SIG-M5 treated with dmso at 0.1 percent for 504 hours (cell line): ENCODE results near the gene UBE2M.
"Not testable (repeated sequence)": the region's sequence is repeated elsewhere in the genome, so short reads cannot be mapped to it uniquely, and the experiment has no call there.

Experiments
- DNase-seq: peaks from one replicate; lab custom pipeline; 2025; ENCODE audit not compliant: unreplicated experiment; lab: John Stamatoyannopoulos, UW

The UBE2M gene

DNA sequence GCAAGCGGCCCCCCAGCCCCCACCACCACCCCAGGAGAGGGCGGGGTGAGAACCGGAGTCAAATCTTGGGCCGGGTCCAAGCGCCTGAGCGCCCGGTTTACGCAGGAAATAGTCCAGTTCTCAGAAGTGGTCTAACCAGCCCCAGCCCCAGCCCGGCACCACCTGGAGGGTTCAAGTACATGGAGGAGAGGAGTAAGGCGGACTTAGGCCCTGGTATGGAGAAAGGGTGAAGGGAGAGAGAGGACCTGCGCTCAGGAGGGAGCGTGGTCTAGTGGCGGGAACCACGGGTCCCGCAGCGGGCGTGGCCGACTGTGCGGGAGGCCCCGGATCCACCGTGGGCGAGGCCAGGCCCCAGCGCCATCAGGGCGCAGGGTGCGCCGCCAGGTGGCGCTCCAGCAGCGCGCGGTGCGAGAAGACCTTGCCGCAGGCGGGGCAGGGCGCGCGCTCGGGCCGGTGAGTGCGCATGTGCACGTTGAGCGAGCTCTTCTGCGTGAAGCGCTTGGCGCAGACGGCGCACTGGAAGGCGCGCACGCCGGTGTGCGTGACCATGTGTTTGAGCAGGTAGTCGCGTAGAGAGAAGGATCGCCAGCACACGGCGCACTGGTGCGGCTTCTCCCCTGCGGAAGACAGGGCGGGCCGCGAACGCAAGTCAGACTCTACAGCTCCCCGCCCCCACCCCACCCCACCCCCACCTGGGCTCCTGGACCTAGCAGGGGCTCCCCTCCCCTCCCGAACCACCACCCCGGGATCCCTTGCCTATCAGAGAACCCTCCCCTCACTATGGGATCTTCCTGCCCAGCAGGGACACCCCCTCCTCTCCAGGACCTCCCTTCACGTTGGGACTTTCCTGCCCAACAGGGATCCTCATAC is 44.5 kb downstream of the UBE2M start:
- peak; percentile 84 for DNase-seq

DNA sequence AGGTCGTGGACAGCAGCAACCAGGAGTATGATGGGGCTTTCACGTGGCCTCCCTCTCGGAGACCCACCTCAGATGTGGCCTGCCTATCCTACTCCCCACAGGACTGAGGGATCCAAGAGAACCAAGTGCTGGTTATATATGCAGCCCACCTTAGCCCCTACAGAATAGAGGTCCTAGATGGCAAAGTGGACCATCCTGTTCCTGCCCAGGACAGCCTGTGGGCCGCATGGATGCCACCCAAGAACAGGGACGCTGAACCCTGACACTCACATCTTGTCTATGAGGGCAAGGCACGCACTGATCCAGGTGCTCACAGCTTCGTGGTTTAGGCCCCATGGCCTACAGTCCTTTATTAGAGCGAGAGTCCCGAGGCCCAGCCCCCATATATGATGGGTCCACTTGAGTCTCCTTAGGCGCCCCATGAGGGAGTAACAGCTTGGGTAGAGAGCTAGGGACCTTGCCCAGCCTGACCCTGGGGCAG is 45.2 kb downstream of the UBE2M start:
- DNase-seq = no peak

DNA sequence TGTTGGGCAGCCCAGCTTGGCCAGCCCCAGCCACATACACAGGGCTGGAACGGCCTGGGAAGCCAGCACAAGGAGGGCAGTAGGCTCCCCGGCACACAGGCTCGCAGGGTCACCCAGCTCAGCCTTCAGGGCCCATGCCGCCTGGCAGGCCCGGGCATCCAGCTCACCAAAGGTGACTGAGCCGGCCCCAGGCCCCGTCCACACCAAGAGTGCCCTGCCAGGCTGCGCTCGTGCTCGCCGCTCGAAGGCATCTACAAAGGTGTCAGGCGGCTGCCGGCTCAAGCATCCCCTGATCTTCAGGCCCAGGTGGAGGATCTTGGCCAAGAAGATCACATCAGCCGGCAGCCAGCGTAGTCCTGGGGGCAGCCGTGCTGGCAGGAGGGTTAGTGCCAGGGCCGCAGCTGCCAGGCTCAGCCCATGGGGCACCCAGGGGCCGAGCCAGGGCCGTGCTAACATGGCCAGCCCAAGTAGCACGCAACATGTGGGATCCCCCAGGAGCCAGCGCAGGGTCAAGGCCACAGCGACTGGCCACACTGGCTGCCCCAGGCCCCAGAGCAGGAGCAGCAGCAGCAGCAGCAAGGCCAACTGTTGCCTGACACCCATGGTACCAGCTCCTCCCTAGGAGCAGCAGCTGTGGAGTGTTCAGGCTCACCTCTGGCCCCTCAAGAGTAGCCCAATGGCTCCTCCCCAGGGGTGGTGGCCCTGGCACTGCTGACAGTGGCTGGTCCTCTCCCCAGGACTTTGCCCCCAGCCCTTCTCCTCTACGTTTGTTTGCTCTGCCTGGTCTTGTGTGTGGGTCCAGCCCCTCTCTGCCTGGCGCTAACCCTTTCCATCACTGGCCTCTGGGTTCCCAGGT is 46.8 kb downstream of the UBE2M start, which contains the start of gene SLC27A5:
SLC27A5 (minus strand) TSS at position 640 of the 856 bp plus-strand sequence; CDS start at position 603, 37 bp downstream.
- DNase-seq = no peak

DNA sequence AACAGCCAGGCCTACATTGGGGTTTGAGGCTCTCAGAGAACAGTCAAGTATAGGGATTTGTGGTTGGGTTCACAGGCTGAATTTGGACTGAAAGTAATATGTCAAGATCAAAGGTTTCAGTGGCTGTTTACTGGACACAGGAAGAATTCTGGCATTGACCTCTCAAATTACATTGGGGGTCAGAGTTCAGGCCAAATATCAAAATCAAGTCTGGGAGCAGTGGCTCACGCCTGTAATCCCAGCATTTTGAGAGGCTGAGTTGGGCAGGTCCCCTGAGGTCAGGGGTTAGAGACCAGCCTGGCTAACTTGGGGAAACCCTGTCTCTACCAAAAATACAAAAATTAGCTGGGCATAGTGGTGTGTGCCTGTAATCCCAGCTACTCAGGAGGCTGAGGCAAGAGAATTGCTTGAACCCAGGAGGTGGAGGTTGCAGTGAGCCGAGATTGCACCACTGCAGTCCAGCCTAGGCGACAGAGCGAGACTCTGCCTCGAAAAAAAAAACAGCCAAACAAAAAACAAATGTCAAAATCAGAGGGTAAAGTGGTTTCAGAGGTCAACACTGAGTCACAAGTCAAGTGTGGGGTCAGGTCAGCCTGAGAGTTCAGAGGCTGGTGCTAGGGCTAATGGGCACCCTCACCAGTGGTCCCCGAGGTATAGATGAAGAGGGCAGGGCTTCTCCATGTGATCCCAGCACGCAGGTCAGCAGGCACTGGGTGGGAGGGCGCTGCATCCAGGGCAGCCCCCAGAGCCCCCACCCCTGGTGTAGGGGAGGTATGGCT is 48.1 kb downstream of the UBE2M start:
- DNase-seq = no peak

DNA sequence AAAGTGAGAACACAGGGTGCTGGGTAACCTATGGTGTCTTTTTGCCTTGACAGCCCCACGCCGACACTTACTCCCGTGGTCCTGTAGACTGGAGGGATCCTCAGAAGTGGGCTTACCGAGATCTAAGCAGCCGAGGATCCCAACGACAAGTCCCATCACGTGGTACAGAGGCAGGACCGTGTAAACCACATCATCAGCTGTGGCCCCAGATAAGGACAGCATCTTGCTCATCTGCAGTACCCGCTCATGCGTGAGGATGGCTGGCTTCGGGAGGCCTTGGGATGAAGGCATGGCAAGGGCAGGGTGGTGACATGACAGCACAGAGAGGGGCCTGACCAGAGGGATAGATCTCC is 48.7 kb downstream of the UBE2M start:
- no peak for DNase-seq

DNA sequence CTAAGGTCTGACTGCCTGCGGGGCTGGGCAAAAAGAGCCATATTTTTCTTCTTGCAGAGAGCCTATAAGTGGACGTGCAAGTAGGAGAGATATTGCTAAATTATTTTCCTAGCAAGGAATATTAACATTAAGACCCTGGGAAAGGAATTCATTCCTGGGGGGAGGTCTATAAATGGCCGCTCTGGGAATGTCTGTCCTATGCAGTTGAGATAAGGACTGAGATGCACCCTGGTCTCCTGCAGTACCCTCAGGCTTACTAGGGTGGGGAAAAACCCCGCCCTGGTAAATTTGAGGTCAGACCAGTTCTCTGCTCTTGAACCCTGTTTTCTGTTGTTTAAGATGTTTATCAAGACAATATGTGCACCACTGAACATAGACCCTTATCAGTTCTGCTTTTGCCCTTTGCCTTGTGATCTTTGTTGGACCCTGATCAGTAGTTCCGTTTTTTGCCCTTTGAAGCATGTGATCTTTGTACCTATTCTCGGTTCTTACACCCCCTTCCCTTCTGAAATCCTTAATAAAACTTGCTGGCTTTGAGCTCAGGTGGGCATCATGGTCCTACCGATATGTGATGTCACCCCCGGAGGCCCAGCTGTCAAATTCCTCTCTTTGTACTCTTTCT is 50.7 kb downstream of the UBE2M start:
- DNase-seq = not testable (repeated sequence)
